Measurements from ENCODE around the gene HECTD2.
A peak's percentile ranks its signal among the peaks of the same experiment; 100 is the strongest.

HECTD2 gene

DNA sequence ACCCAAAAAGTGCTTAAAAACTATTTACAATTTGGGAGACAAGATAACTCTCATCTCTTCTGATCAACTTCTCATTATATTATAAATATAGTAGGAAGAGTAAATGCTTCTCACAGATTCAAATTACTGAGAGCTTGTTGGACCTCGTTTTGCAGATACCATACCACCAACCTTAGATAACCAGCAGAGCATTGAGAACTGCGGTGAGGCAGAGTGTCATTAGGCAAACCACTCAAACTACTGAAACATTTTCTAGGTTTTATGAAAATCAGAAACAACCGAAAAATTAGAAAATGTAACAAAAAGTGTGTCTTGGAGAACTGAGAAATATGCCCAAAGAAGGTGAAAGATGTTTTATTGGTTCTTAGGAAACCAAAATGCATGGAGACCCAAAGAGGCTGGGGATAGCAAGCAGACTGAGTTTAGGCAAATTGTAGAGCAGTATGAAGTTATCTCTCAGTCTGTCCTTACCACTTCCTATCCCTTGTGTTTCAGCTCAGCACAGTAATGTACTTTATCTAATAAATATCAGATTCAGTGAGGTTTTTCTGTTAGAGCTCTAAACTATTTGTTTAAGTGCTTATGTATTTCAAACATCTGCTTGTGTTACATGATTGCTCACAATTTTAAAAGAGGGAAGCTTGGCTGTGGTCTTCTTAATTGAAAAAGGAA lies 77.9 kb downstream of the HECTD2 start:
- H3K4me2 ChIP-seq (ENCODE audit: low read length), result no peak overlapping the region
- no peaks in the 10 kb centered on the region for H3K27me3 ChIP-seq (ENCODE audit: control insufficient read depth, insufficient read depth, low read length)
- no peaks in the 10 kb centered on the region for H3K9me3 ChIP-seq (replicated peaks; ENCODE audit: low read length)
- H3K9ac ChIP-seq (ENCODE audit: low read depth, low read length), result no peak overlapping the region
- H3K4me1 ChIP-seq (ENCODE audit: control insufficient read depth, insufficient read depth, low read length), result no peaks in the 10 kb centered on the region
- H3K36me3 ChIP-seq (ENCODE audit: insufficient read depth, low read length), result peaks cover 3% of the 10 kb centered on the region
- no peak overlapping the region for H3K4me3 ChIP-seq (ENCODE audit: low read length)

DNA sequence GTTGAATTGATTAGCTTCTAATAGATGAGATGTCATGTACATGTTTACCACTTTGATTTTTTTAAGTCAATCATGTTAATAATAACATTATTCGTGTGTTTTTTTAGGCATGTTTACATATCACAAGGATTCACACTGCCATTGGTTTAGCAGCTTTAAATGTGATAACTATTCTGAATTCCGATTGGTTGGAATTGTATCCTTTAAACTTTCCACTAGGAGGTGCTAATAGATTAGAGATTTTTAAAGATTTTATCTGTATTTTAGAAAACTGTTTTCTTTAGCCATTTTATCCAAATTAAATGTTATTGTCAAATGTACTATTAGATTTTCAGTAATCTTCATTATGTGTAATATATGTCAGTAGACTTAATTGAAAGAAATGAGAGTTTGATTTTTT lies 83.2 kb downstream of the HECTD2 start:
- H3K36me3 ChIP-seq (ENCODE audit: insufficient read depth, low read length), result no peaks in the 10 kb centered on the region
- H3K4me3 ChIP-seq (ENCODE audit: low read length), result no peak overlapping the region
- H3K27me3 ChIP-seq (ENCODE audit: control insufficient read depth, insufficient read depth, low read length), result no peaks in the 10 kb centered on the region
- H3K9me3 ChIP-seq (replicated peaks; ENCODE audit: low read length), result no peaks in the 10 kb centered on the region
- H3K9ac ChIP-seq (ENCODE audit: low read depth, low read length), result no peak overlapping the region
- no peak overlapping the region for H3K4me2 ChIP-seq (ENCODE audit: low read length)
- peaks cover 17% of the 10 kb centered on the region for H3K4me1 ChIP-seq (ENCODE audit: control insufficient read depth, insufficient read depth, low read length)

DNA sequence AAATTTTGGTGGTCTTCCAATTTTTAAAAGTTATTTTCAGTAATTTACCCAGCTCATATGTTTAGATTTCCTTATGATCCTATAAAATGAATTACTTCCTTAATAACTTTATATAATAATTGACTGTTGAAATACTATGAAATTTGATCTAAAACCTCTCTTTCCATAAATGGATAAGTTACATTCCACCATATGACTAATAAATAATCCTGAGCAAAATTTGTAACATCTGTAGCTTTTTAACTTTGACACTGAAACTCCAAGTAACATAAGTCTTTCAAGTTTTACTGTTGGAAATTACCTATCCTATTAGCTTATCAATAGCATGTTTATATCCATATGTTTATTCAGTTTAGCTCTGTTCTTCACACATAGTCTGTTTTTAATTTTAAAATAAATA lies 85.3 kb downstream of the HECTD2 start:
- Histone ChIP-seq H3K4me2 (ENCODE audit: low read length) (peak overlapping the region; percentile 28), H3K4me1 (ENCODE audit: control insufficient read depth, insufficient read depth, low read length) (peaks cover 17% of the 10 kb centered on the region), H3K4me3 (ENCODE audit: low read length) (no peak overlapping the region), H3K36me3 (ENCODE audit: insufficient read depth, low read length) (peaks cover 20% of the 10 kb centered on the region), H3K9me3 (replicated peaks; ENCODE audit: low read length) (no peaks in the 10 kb centered on the region), H3K27me3 (ENCODE audit: control insufficient read depth, insufficient read depth, low read length) (no peaks in the 10 kb centered on the region), H3K9ac (ENCODE audit: low read depth, low read length) (peak overlapping the region; percentile 42)

GRCh38 chr10:91496016-91496415 lies 85.9 kb downstream of the HECTD2 start:
- H3K4me2 ChIP-seq (ENCODE audit: low read length), result no peak overlapping the region
- H3K36me3 ChIP-seq (ENCODE audit: insufficient read depth, low read length), result peaks cover 20% of the 10 kb centered on the region
- no peaks in the 10 kb centered on the region for H3K27me3 ChIP-seq (ENCODE audit: control insufficient read depth, insufficient read depth, low read length)
- no peaks in the 10 kb centered on the region for H3K9me3 ChIP-seq (replicated peaks; ENCODE audit: low read length)
- H3K4me1 ChIP-seq (ENCODE audit: control insufficient read depth, insufficient read depth, low read length), result peaks cover 17% of the 10 kb centered on the region
- H3K4me3 ChIP-seq (ENCODE audit: low read length), result no peak overlapping the region
- H3K9ac ChIP-seq (ENCODE audit: low read depth, low read length), result peak overlapping the region; percentile 42

GRCh38 chr10:91511549-91512330 lies 101.6 kb downstream of the HECTD2 start:
- Histone ChIP-seq H3K9me3 (replicated peaks; ENCODE audit: low read length) (no peaks in the 10 kb centered on the region), H3K36me3 (ENCODE audit: insufficient read depth, low read length) (peaks cover 7% of the 10 kb centered on the region), H3K4me1 (ENCODE audit: control insufficient read depth, insufficient read depth, low read length) (peaks cover 13% of the 10 kb centered on the region), H3K27me3 (ENCODE audit: control insufficient read depth, insufficient read depth, low read length) (no peaks in the 10 kb centered on the region), H3K4me2 (ENCODE audit: low read length) (no peak overlapping the region), H3K4me3 (ENCODE audit: low read length) (no peak overlapping the region), H3K9ac (ENCODE audit: low read depth, low read length) (no peak overlapping the region)

GRCh38 chr10:91512458-91512857 lies 102.3 kb downstream of the HECTD2 start:
- H3K9me3 ChIP-seq (replicated peaks; ENCODE audit: low read length), result no peaks in the 10 kb centered on the region
- no peak overlapping the region for H3K4me2 ChIP-seq (ENCODE audit: low read length)
- H3K4me3 ChIP-seq (ENCODE audit: low read length), result no peak overlapping the region
- H3K4me1 ChIP-seq (ENCODE audit: control insufficient read depth, insufficient read depth, low read length), result peaks cover 13% of the 10 kb centered on the region
- peaks cover 7% of the 10 kb centered on the region for H3K36me3 ChIP-seq (ENCODE audit: insufficient read depth, low read length)
- H3K27me3 ChIP-seq (ENCODE audit: control insufficient read depth, insufficient read depth, low read length), result no peaks in the 10 kb centered on the region
- no peak overlapping the region for H3K9ac ChIP-seq (ENCODE audit: low read depth, low read length)

DNA sequence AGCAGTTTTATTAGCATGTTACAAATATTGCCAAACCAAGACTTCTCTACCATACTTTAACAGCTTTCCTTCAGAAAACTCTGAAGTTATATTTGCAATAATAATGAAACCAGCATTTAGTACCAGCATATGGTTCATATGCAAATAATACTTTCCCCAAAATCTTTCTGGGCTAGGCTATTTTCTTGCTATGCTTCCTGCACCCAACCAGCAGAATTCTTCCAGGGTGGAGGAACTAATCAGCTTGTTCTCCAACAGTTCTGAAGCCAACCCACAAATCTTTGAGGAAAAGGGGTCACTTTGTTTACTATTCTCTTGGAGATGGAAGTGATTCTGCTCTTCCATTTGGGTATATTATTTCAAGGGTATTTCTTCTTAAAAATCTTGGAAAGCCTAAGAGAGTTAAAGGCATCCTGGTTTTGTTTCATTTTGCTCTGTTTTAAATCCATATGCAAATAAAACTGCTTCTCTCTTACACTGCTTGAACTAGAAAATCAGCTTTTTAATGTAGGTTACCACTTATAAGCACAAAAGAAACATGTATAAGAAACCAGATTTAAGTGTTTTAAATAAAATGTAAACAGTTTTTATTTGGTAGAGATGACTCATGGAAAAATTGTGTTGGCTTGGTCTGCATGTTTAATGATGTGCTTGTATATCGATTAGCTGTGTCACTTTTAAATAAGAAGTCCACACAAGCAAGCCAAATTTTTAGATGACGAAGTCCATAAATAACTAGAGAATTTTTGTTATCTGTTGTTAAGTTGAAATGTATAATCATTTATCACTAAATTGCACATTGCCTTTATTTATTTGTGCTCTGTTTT lies 103.7 kb downstream of the HECTD2 start:
- Histone ChIP-seq H3K4me2 (ENCODE audit: low read length) (no peak overlapping the region), H3K9me3 (replicated peaks; ENCODE audit: low read length) (no peaks in the 10 kb centered on the region), H3K9ac (ENCODE audit: low read depth, low read length) (no peak overlapping the region), H3K36me3 (ENCODE audit: insufficient read depth, low read length) (peaks cover 7% of the 10 kb centered on the region), H3K27me3 (ENCODE audit: control insufficient read depth, insufficient read depth, low read length) (no peaks in the 10 kb centered on the region), H3K4me3 (ENCODE audit: low read length) (no peak overlapping the region), H3K4me1 (ENCODE audit: control insufficient read depth, insufficient read depth, low read length) (peaks cover 13% of the 10 kb centered on the region)

GRCh38 chr10:91514787-91515186 lies 104.6 kb downstream of the HECTD2 start:
- Histone ChIP-seq H3K4me2 (ENCODE audit: low read length) (no peak overlapping the region), H3K36me3 (ENCODE audit: insufficient read depth, low read length) (peaks cover 7% of the 10 kb centered on the region), H3K4me1 (ENCODE audit: control insufficient read depth, insufficient read depth, low read length) (peaks cover 13% of the 10 kb centered on the region), H3K9ac (ENCODE audit: low read depth, low read length) (no peak overlapping the region), H3K9me3 (replicated peaks; ENCODE audit: low read length) (no peaks in the 10 kb centered on the region), H3K27me3 (ENCODE audit: control insufficient read depth, insufficient read depth, low read length) (no peaks in the 10 kb centered on the region), H3K4me3 (ENCODE audit: low read length) (no peak overlapping the region)

GRCh38 chr10:91517394-91517793 lies 107.2 kb downstream of the HECTD2 start:
- peaks cover 2% of the 10 kb centered on the region for H3K4me1 ChIP-seq (ENCODE audit: control insufficient read depth, insufficient read depth, low read length)
- H3K36me3 ChIP-seq (ENCODE audit: insufficient read depth, low read length), result peaks cover 7% of the 10 kb centered on the region
- no peak overlapping the region for H3K4me2 ChIP-seq (ENCODE audit: low read length)
- no peaks in the 10 kb centered on the region for H3K9me3 ChIP-seq (replicated peaks; ENCODE audit: low read length)
- H3K27me3 ChIP-seq (ENCODE audit: control insufficient read depth, insufficient read depth, low read length), result no peaks in the 10 kb centered on the region
- H3K4me3 ChIP-seq (ENCODE audit: low read length), result no peak overlapping the region
- H3K9ac ChIP-seq (ENCODE audit: low read depth, low read length), result no peak overlapping the region

- no peak overlapping the region for H3K4me3 ChIP-seq (ENCODE audit: low read length)
- H3K9me3 ChIP-seq (replicated peaks; ENCODE audit: low read length), result no peaks in the 10 kb centered on the region
- peaks cover under 1% of the 10 kb centered on the region for H3K36me3 ChIP-seq (ENCODE audit: insufficient read depth, low read length)
- no peaks in the 10 kb centered on the region for H3K27me3 ChIP-seq (ENCODE audit: control insufficient read depth, insufficient read depth, low read length)
- H3K4me2 ChIP-seq (ENCODE audit: low read length), result no peak overlapping the region
- H3K9ac ChIP-seq (ENCODE audit: low read depth, low read length), result no peak overlapping the region
- H3K4me1 ChIP-seq (ENCODE audit: control insufficient read depth, insufficient read depth, low read length), result no peaks in the 10 kb centered on the region
Observed at GRCh38 chr10:91519899-91520514, 109.9 kb downstream of the HECTD2 start.

GRCh38 chr10:91520661-91521060 lies 110.5 kb downstream of the HECTD2 start:
- H3K4me2 ChIP-seq (ENCODE audit: low read length), result no peak overlapping the region
- H3K27me3 ChIP-seq (ENCODE audit: control insufficient read depth, insufficient read depth, low read length), result no peaks in the 10 kb centered on the region
- H3K36me3 ChIP-seq (ENCODE audit: insufficient read depth, low read length), result no peaks in the 10 kb centered on the region
- no peak overlapping the region for H3K9ac ChIP-seq (ENCODE audit: low read depth, low read length)
- no peaks in the 10 kb centered on the region for H3K4me1 ChIP-seq (ENCODE audit: control insufficient read depth, insufficient read depth, low read length)
- H3K4me3 ChIP-seq (ENCODE audit: low read length), result no peak overlapping the region
- H3K9me3 ChIP-seq (replicated peaks; ENCODE audit: low read length), result no peaks in the 10 kb centered on the region

Data from skeletal muscle satellite cell (primary cell).